VCaP (cell line): ENCODE data around the gene CCDC188.

Experiments used
- H3K27ac ChIP-seq: fragments of 450-650 bp; 2 replicates; pipeline ENCODE4 v1.5.1; 2017
- CTCF ChIP-seq: fragments of 450-650 bp; conservative IDR thresholded peaks from 2 replicates; pipeline ENCODE4 v1.5.1; 2017; ENCODE audit warnings: mild to moderate bottlenecking, moderate library complexity

The CCDC188 gene

GRCh38 chr22:20143883-20144665 is 6.8 kb downstream of the CCDC188 start:
- no peak overlapping the region for H3K27ac ChIP-seq
- no peak for TF ChIP-seq CTCF

- H3K27ac ChIP-seq, result no peak overlapping the region
Measured at GRCh38 chr22:20142711-20143621, 7.9 kb downstream of the CCDC188 start.

GRCh38 chr22:20141186-20142077 is 9.4 kb downstream of the CCDC188 start:
- H3K27ac ChIP-seq, result no peak overlapping the region
- TF ChIP-seq CTCF, result no peak

More at GRCh38 chr22:20142711-20143621, 7.9 kb downstream of the CCDC188 start:
- no peak for TF ChIP-seq CTCF

DNA sequence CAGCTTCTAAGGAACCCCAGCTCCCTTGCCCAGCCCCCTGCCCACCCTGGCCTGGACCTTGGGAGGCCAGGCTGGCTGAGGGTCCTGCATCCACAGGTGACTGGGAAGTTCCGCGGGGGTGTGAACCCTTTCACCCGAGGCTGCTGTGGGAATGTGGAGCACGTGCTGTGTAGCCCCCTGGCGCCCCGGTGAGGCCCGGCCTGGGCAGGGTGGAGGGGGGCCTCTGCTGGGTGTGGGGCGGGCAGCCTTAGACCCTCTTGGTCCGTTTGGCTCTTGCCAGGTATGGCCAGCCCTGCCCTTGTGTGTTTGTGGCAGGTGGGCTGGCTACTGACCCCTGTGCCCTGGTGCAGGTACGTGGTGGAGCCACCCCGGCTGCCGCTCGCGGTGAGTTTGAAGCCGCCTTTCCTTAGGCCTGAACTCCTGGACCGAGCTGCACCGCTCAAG is 10.3 kb downstream of the CCDC188 start:
- H3K27ac ChIP-seq, result no peak overlapping the region
- TF ChIP-seq CTCF, result no peak

DNA sequence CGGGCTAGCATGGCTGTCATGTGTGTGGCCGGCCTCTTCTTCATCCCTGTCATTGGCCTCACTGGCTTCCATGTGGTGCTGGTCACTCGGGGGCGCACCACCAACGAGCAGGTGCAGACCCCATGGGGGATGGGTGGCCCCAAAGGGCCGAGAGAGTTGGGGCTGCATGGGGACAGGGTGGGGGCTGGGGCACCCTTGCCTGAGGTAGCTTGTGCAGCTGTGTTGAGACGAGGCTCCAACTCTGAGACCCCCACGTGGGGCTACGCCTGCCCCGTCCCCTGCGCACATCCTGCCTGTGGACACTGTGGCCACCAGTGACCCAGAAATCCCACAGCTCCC is 10.8 kb downstream of the CCDC188 start:
- H3K27ac ChIP-seq, result no peak overlapping the region
- TF ChIP-seq CTCF, result no peak

DNA sequence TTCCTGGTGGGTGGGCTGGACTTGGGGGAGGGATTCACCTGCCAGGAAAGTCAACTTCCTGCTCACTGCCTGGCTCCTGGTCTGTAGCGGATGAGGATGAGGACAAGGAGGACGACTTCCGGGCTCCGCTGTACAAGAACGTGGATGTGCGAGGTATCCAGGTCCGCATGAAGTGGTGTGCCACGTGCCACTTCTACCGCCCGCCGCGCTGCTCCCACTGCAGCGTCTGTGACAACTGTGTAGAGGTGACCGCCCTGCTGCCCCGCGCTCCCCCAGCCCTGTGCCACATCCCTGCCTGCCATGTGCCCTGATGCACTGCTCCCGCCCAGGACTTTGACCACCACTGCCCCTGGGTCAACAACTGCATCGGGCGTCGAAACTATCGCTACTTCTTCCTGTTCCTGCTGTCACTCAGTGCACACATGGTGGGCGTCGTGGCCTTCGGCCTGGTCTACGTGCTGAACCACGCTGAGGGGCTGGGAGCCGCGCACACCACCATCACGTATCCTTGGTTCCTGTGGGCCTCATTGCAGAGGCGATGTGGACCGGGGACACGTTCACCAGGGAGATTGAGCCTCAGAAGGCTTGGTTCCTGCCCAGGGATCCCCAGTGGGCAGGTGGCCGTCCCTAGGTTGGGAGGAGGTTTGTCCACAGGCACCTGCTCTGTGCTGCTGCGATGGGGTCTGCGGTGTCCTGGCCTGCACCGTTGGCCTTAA is 11.3 kb downstream of the CCDC188 start:
- no peak for TF ChIP-seq CTCF
- H3K27ac ChIP-seq, result no peak overlapping the region
